HG03521 (cell line): ENCODE data around the gene ANKZF1.
A peak's percentile ranks its signal among the peaks of the same experiment; 100 is the strongest.
"Not testable (repeated sequence)": the region's sequence is repeated elsewhere in the genome, so short reads cannot be mapped to it uniquely, and the experiment has no call there.

ENCODE experiments used
- ATAC-seq: cut with Tn5 transposase; IDR thresholded peaks from one replicate; pipeline ENCODE4 v1.9.1; 2021; ENCODE audit warnings: mild to moderate bottlenecking, moderate library complexity; ENCODE audit not compliant: unreplicated experiment

Gene ANKZF1

DNA sequence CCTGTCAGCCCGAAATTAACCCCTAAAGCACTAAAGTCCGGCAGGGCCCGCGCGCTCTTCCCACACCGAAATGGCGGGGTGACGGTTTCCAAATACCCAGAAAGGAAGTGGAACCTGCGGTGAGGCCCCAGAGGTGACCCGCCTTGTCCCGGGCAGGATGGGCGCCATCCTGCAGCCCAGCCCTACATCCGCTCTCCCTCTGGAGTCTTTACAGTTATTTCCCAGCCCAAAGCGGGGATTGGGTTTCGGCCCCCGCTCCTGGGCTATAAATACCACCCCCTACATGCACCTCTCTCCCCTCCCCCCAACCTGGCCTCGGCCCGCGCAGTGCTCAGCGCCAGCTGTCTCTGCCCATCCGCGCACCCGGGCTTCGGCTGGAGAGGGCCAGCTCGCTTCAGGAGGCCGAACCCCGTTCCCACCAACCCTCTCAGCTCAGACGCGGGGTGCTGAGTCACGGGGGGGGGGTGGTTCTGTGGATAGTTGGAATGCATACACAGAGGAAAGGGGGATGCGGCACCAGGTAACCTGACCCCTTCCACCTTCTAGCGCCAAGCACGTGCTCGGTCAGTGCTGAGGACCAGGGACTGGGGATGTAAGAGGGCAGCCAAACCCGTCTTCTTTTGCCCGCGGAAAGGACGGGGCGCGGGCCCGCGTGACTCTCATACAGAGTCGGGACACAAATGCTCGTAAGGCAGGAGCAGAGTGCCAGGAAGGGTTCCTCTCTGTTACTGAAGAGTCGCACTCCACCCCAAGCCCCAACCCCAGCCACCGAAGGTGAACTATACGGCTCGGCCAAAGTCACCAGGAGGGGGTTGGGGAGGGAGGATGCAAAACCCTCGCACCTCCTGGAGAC, 23.5 kb downstream of the ANKZF1 start, which contains the start of gene TUBA4B:
TSS of gene TUBA4B (plus strand) at position 344 of the 853 bp plus-strand sequence. CDS start at position 509, 165 bp downstream.
- no peak for ATAC-seq

DNA sequence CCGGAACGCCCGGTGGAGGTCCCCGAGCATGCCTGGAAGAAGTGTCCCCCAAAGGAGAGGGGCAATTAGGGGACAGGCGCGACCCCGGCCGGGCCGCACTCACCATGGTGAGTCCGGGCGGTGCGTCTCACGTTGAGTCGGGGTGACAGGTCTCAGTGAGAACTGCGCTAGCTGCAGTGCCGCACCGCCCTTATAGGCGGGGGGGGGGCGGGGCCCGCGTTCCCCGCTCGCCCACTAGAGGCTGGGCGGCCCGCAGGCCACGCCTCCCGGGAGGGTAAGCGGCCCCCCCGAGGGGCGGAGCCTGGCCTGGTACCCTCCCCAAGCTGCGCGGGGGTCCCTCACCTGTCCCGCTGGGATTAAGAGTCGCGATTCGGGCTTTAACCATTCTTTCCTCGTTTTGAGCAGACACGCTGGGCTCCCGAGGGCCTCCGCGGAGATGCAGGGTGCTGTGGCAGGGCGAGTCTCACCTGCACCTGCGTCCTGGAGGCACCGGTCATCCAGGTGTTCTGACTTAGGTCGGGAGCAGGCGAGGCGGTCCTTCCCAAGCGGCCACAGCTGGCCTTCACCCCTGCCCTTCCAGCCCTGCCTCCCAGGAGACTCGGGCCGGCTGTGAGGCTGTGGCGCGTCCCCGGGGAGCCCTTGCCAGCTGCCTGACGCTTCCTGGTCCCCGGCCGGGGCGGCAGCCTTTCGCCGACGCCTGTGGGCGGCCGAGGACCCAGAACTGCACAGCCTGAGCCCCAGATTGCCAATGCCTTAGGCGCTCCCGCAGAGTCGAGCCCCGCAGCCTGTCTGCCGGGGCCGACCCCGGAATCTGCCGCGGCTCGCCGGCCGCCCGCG, 24.4 kb downstream of the ANKZF1 start, which contains the start of gene TUBA4A:
TSS of gene TUBA4A (minus strand) at position 166 of the 837 bp plus-strand sequence. CDS start at position 106, 60 bp downstream.
- peak; percentile 58 for ATAC-seq

GRCh38 chr2:219254590-219255201, 25.1 kb downstream of the ANKZF1 start:
- ATAC-seq, result peak; percentile 21

GRCh38 chr2:219258942-219259341, 29.3 kb downstream of the ANKZF1 start:
- not testable (repeated sequence) for ATAC-seq

DNA sequence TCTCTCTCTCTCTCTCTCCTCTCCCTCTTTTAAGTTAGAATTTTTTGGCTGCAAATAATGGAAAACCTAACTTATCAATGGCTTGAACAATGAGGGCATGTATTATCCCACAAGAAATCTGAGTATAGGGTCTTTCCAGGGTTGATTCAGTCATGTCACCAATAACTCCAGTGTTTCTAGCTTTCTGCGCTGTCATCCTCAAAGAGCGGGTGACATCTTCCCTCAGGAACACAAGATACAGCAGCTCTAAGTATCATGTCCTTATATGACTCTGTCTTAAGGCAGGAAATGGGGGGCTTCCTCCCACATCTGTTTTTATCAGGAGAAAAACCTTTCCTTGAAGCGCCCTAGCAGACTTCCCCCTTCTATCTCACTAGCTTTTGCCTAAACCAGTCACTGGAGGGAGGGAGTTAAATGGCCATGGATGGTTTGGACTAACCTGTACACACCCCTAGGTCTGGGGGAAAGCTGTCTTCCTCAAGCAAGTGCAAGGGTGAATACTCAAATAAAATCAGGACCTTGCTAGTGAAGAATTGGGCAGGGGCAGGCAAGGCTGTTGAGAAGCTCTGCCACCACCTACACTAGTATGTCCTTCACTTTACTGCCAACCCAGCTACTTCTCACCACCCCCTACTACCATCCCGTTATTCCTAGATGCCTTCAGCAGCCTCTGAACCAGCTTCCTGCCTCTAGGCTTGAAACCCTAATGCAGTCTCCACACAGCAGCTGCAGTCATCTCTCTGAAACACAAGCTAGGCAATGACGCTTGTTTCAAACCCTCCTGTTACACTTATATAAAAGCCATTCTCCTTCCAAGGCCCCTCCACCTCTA, 31.6 kb downstream of the ANKZF1 start:
- ATAC-seq, result no peak

GRCh38 chr2:219266232-219266631, 36.6 kb downstream of the ANKZF1 start:
- ATAC-seq, result no peak

DNA sequence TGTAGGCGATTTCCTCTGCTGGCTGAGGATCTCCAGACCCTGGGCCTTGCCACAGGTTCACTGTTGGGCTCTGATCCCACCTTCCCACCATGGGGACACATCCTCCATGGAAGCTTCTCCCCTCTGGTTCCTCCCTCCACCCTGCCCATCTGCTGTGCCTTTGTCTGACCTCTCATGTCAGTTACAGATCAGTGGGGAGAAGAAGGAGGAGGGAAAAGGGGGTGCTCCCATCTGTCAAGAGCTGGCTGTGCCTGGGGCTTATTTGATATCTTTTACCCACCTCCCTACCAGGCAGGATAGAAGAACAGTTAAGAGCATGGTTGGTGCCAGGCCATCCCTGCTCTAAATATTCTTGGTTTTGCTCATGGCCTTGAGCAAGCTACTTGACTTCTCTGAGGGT, 37.3 kb downstream of the ANKZF1 start:
- ATAC-seq, result no peak

GRCh38 chr2:219268294-219268693, 38.7 kb downstream of the ANKZF1 start:
- ATAC-seq, result no peak

DNA sequence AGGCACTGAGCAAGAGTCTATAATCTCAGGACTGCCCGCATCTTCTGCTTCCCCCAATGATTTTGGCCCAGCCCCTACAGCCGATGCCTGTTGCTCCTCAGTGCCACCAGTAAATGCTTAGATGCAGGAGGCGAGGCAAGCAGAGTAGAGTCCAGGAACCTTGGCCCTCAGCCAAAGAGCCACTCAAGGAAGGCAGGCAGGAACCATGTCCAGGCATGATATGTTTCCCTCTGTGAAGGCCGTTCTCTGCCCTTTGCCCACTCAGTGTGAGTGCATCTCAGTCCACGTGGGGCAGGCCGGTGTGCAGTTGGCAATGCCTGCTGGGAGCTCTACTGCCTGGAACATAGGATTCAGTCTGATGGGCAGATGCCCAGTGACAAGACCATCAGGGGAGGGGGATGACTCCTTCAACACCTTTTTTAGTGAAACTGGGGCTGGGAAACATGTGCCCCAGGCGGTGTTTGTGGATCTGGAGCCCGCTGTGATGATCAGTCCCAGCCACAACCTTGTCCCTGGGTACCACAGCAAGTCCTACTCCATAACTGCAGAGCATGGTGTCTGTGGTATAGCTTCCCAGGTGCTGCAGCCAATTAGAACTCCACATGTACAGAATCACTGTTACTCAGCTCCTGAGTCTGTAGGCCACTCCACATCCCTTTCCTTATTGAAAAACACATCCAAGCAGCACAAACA, 39.9 kb downstream of the ANKZF1 start:
- no peak for ATAC-seq

DNA sequence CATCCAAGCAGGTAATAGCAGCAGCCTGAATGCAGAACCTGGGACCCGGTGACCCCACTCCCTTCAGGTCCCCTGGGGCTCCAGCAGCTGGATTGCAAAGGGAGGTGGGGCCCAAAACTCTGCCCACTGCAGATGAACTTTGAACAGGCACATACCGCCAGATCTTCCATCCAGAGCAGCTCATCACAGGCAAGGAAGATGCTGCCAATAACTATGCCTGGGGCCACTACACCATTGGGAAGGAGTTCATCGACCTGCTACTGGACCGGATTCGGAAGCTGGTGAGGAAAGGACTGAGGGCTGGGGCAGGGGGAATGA, 40.4 kb downstream of the ANKZF1 start:
- ATAC-seq, result no peak

DNA sequence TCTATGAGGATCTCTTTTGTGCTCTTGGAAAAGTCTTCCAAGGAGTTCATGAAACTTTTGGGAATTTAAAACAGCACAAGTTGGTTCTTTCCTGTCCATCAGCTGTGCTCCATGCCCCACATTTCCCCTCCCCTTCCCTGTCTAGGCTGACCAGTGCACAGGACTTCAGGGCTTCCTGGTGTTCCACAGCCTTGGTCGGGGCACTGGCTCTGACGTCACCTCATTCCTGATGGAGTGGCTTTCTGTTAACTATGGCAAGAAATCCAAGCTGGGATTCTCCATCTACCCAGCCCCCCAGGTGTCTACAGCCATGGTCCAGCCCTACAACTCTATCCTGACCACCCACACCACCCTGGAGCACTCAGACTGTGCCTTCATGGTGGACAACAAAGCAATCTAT, 41.4 kb downstream of the ANKZF1 start:
- no peak for ATAC-seq

- ATAC-seq, result no peak
These were observed 42.8 kb downstream of the ANKZF1 start for GRCh38 chr2:219272356-219272755.

DNA sequence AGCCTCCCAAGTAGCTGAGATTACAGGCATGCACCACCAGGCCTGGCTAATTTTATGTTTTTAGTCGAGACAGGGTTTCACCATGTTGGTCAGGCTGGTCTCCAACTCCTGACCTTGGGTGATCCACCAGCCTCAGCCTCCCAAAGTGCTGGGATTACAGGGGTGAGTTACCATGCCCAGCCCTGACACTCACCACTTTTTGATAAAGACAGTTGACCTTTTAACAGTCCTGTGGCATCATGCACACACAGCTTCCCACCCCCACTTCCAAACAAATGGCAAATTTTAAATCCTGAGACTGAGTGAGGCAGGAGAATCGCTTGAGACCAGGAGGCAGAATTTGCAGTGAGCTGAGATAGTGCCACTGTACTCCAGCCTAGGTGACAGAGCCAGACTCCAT, 43.4 kb downstream of the ANKZF1 start:
- ATAC-seq, result no peak

DNA sequence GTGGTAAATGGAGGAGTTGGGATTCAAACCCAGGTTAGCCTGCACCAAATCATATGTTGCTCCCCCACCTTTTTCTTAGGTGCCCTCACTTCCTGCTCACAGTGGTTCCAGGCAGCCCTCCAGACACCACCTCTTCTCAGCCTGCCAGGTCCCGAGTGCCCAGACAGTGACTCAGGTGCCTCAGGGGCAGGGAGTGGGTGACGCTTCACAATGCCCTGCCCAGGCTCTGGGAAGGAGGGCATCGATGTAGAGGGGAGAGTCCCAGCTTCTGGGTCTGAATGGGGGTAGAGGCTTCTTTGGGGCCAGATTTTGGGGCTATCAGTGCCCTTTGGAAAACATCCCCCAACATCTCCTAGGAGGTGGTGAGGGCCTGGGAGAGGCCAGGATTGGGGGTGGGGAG, 44.3 kb downstream of the ANKZF1 start:
- ATAC-seq, result no peak

GRCh38 chr2:219274361-219274921, 44.8 kb downstream of the ANKZF1 start:
- no peak for ATAC-seq

- ATAC-seq, result peak; percentile 24
These were observed 48.4 kb downstream of the ANKZF1 start for GRCh38 chr2:219277703-219278654.

DNA sequence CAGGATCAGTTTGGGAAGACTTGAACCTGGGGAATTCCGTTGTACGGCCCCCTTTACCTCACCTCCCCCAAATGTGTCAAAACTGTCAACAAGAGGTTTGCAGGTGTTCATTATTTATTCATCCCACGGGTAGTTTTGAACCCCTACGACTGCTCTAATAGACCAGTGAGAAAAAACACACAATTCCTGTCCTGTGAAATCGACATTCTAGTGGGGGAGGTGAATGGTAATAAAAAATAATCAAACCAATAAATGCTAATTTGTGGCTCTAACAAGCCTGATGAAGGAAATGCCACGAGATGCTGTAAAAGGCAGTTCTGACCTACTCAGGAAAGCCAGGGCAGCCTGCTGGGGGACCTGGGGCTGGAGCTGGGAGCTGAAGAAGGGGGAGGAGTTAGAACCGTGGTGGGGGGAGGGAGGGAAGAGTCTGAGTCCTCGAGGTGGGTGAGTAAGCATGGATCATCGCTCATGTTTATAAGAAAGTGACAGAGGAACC, 49.1 kb downstream of the ANKZF1 start:
- no peak for ATAC-seq
